SW 1271 (cell line): ENCODE results near the gene DNM3.

Experiments used
- DNase-seq, 2 experiments: peaks; one replicate each; lab custom pipeline; 2025; lab: John Stamatoyannopoulos, UW

The DNM3 gene

GRCh38 chr1:172238965-172239364 is 397.7 kb downstream of the DNM3 start:
- no peak for DNase-seq

GRCh38 chr1:172239901-172240300 is 398.6 kb downstream of the DNM3 start:
- no peak for DNase-seq

GRCh38 chr1:172241540-172241939 is 400.2 kb downstream of the DNM3 start:
- DNase-seq = no peak

GRCh38 chr1:172244865-172245264 is 403.6 kb downstream of the DNM3 start:
- no peak for DNase-seq

- DNase-seq = no peak
These were observed 404.5 kb downstream of the DNM3 start for GRCh38 chr1:172245788-172246187.

GRCh38 chr1:172246521-172247390 is 405.5 kb downstream of the DNM3 start:
- DNase-seq = no peak

GRCh38 chr1:172251486-172251885 is 410.2 kb downstream of the DNM3 start:
- DNase-seq = no peak

- no peak for DNase-seq
These were observed 411.0 kb downstream of the DNM3 start for GRCh38 chr1:172252321-172252720.

- DNase-seq = no peak
These were observed 411.7 kb downstream of the DNM3 start for GRCh38 chr1:172252958-172253357.

- peak; percentile 1 to 76 for DNase-seq
These were observed 413.4 kb downstream of the DNM3 start for GRCh38 chr1:172254521-172255222.

GRCh38 chr1:172255223-172255560 is 413.9 kb downstream of the DNM3 start:
- peak in 1 of 2 experiments; percentile 48 for DNase-seq

GRCh38 chr1:172265905-172266304 is 424.6 kb downstream of the DNM3 start:
- DNase-seq = no peak

GRCh38 chr1:172266528-172267174 is 425.4 kb downstream of the DNM3 start:
- no peak for DNase-seq

GRCh38 chr1:172268237-172268636 is 426.9 kb downstream of the DNM3 start:
- no peak for DNase-seq

- DNase-seq = no peak
These were observed 427.8 kb downstream of the DNM3 start for GRCh38 chr1:172269084-172269483.

- DNase-seq = no peak
These were observed 428.3 kb downstream of the DNM3 start for GRCh38 chr1:172269644-172270043.

- DNase-seq = no peak
These were observed 429.3 kb downstream of the DNM3 start for GRCh38 chr1:172270605-172271004.

- DNase-seq = no peak
These were observed 430.8 kb downstream of the DNM3 start for GRCh38 chr1:172272087-172272486.

GRCh38 chr1:172273647-172274396 is 432.5 kb downstream of the DNM3 start:
- DNase-seq = no peak

GRCh38 chr1:172275478-172275877 is 434.2 kb downstream of the DNM3 start:
- DNase-seq = no peak

GRCh38 chr1:172276120-172276818 is 435.0 kb downstream of the DNM3 start:
- DNase-seq = no peak

- DNase-seq = no peak
These were observed 436.0 kb downstream of the DNM3 start for GRCh38 chr1:172277275-172277674.
